ENCODE measurements around the gene OXCT1. TPM values are rescaled to one million over a fixed set of nuclear protein-coding genes. Genes with fewer than 3 reads are reported as not detected.
"Not testable (repeated sequence)": the region's sequence is repeated elsewhere in the genome, so short reads cannot be mapped to it uniquely, and the experiment has no call there.

OXCT1 gene
- total RNA-seq, 1 donor from 2014 or later: 63.0 TPM

- no peak for DNase-seq
These were observed 1.6 kb upstream of the OXCT1 start for GRCh38 chr5:41871852-41872251.

- no peak for DNase-seq
These were observed 413 bp upstream of the OXCT1 start for GRCh38 chr5:41870627-41871048.

GRCh38 chr5:41869151-41869723, 988 bp downstream of the OXCT1 start:
- peak; percentile 14 for DNase-seq

GRCh38 chr5:41863871-41864486, 6.2 kb downstream of the OXCT1 start:
- no peak for DNase-seq

GRCh38 chr5:41858890-41859289, 11.3 kb downstream of the OXCT1 start:
- DNase-seq: no peak

- no peak for DNase-seq
These were observed 12.2 kb downstream of the OXCT1 start for GRCh38 chr5:41857989-41858388.

- peak; percentile 24 for DNase-seq
These were observed 13.4 kb downstream of the OXCT1 start for GRCh38 chr5:41856644-41857491.

- DNase-seq: no peak
These were observed 17.9 kb downstream of the OXCT1 start for GRCh38 chr5:41852293-41852692.

- no peak for DNase-seq
These were observed 19.1 kb downstream of the OXCT1 start for GRCh38 chr5:41851116-41851515.

- DNase-seq: no peak
These were observed 21.2 kb downstream of the OXCT1 start for GRCh38 chr5:41848983-41849382.

GRCh38 chr5:41845751-41846150, 24.5 kb downstream of the OXCT1 start:
- DNase-seq: not testable (repeated sequence)

- DNase-seq: no peak
These were observed 25.7 kb downstream of the OXCT1 start for GRCh38 chr5:41844502-41844901.

GRCh38 chr5:41843456-41844370, 26.5 kb downstream of the OXCT1 start:
- no peak for DNase-seq

GRCh38 chr5:41842777-41843176, 27.4 kb downstream of the OXCT1 start:
- no peak for DNase-seq

- DNase-seq: no peak
These were observed 28.9 kb downstream of the OXCT1 start for GRCh38 chr5:41841325-41841724.

- DNase-seq: no peak
These were observed 30.0 kb downstream of the OXCT1 start for GRCh38 chr5:41840251-41840650.

- no peak for DNase-seq
These were observed 32.4 kb downstream of the OXCT1 start for GRCh38 chr5:41837793-41838192.

- peak; percentile 48 for DNase-seq
These were observed 34.6 kb downstream of the OXCT1 start for GRCh38 chr5:41835645-41836044.

GRCh38 chr5:41834506-41834905, 35.7 kb downstream of the OXCT1 start:
- DNase-seq: no peak

- DNase-seq: no peak
These were observed 37.8 kb downstream of the OXCT1 start for GRCh38 chr5:41832430-41832829.

- DNase-seq: no peak
These were observed 39.1 kb downstream of the OXCT1 start for GRCh38 chr5:41831155-41831554.

GRCh38 chr5:41827792-41828191, 42.4 kb downstream of the OXCT1 start:
- no peak for DNase-seq
